ENCODE measurements around the gene NRARP.

The NRARP gene

GRCh38 chr9:137255448-137256114 is 46.5 kb downstream of the NRARP start:
- DNase-seq: no peak

GRCh38 chr9:137254624-137255447 is 47.2 kb downstream of the NRARP start, which contains the start of gene NELFB:
NELFB (plus strand) TSS chr9:137255327.
- DNase-seq: peak; percentile 45

GRCh38 chr9:137253717-137254623 is 48.1 kb downstream of the NRARP start:
- no peak for DNase-seq

- peak; percentile 10 for DNase-seq
These were observed 49.2 kb downstream of the NRARP start for GRCh38 chr9:137252555-137253506.

GRCh38 chr9:137251490-137252268 is 50.4 kb downstream of the NRARP start:
- DNase-seq: no peak

GRCh38 chr9:137251194-137251461 is 50.9 kb downstream of the NRARP start, which contains the start of gene STPG3:
STPG3 (plus strand) TSS chr9:137251286; CDS start chr9:137251287, 1 bp downstream.
- DNase-seq: no peak

GRCh38 chr9:137250329-137251193 is 51.5 kb downstream of the NRARP start:
- no peak for DNase-seq
